ENCODE results near the gene DYNLT4. TPM values are rescaled to one million over a fixed set of nuclear protein-coding genes. Genes with fewer than 3 reads are reported as not detected.

DYNLT4 gene
- total RNA-seq, 1 experiment from 2014 or later: 4.3 TPM

DNA sequence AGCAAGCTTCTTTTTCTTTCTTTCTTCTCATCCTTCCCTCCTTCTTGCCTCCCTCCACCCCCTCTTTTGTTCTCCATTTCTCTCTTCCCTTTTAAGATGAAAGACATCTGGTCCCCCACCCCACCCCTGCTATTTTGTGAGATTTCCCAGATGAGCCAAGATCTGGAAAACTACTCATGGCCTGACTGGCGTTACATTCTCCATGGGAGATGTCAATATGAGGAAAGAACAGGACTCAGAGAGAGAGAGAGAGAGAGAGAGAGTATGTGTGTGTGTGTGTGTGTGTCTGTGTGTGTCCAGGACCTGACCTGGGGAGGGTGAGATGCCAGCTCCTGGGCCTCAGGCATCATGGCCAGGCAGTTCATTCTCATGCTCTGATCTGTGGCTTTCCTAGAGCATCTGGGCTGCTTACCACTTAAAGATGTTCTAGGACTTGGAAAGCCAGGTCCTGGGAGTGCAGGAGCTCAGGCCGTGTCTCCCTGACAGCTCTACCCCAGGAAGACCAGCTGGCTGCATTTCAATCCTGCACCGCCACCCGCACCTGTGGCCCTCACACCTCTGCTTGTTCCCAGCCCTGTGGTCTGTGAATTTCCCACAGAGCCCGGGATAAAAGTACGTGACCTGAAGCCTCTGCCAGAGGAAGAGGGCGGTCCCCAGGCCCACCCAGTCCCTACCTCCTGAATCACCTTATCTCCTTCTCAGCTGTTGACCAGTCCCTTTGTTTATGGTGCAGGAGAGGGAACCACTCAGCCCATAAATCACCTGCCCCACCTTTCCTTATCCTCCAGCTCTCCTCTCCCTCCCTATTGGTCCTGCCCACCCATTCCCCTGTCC is 16.0 kb downstream of the DYNLT4 start:
- no peaks in the 10 kb centered on the region for H3K9me3 ChIP-seq (ENCODE audit: insufficient read depth, low read depth)
- BruUV-seq (replicated peaks): no TSS peak
- peaks cover 17% of the 10 kb centered on the region; the same call in 1 of the 2 replicates for H3F3A ChIP-seq (ENCODE audit: insufficient read depth, low read depth)
- H3K27me3 ChIP-seq (ENCODE audit: insufficient read depth, low read depth): no peaks in the 10 kb centered on the region
- no peak overlapping the region for H3K4me3 ChIP-seq
- no peak for DNase-seq
- no peaks in the 10 kb centered on the region for H3K79me2 ChIP-seq (ENCODE audit: low read depth)
- H3K36me3 ChIP-seq (ENCODE audit: low read depth): no peaks in the 10 kb centered on the region
- no peaks in the 10 kb centered on the region for H3K9me2 ChIP-seq (ENCODE audit: insufficient read depth)
- ChIA-PET POLR2A (ENCODE audit: unreplicated experiment) (no interaction called here), CTCF (no interaction called here)
- no peak overlapping the region for H3K27ac ChIP-seq
- H4K20me1 ChIP-seq (ENCODE audit: insufficient read depth): no peaks in the 10 kb centered on the region
- intact Hi-C loops (cut with micrococcal nuclease; ENCODE audit: unreplicated experiment): no loop called here
- TF ChIP-seq EZH2 (IDR thresholded peaks at IDR 0.05; ENCODE audit: low read depth): no peak
- TF ChIP-seq, protein P1, sequence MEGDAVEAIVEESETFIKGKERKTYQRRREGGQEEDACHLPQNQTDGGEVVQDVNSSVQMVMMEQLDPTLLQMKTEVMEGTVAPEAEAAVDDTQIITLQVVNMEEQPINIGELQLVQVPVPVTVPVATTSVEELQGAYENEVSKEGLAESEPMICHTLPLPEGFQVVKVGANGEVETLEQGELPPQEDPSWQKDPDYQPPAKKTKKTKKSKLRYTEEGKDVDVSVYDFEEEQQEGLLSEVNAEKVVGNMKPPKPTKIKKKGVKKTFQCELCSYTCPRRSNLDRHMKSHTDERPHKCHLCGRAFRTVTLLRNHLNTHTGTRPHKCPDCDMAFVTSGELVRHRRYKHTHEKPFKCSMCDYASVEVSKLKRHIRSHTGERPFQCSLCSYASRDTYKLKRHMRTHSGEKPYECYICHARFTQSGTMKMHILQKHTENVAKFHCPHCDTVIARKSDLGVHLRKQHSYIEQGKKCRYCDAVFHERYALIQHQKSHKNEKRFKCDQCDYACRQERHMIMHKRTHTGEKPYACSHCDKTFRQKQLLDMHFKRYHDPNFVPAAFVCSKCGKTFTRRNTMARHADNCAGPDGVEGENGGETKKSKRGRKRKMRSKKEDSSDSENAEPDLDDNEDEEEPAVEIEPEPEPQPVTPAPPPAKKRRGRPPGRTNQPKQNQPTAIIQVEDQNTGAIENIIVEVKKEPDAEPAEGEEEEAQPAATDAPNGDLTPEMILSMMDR (conservative IDR thresholded peaks at IDR 0.05): no peak
- H2AFZ ChIP-seq: no peak overlapping the region
- peaks cover 7% of the 10 kb centered on the region for H3K4me1 ChIP-seq (replicated peaks; ENCODE audit: insufficient read depth)
- H3K4me2 ChIP-seq: no peak overlapping the region

GRCh38 chr1:44788120-44788860 is 18.9 kb downstream of the DYNLT4 start, which contains the start of gene BEST4:
BEST4 (minus strand) TSS chr1:44788170; CDS start chr1:44787705, 465 bp downstream.
- Histone ChIP-seq H3K4me1 (replicated peaks; ENCODE audit: insufficient read depth) (peaks cover 5% of the 10 kb centered on the region), H3K36me3 (ENCODE audit: low read depth) (no peaks in the 10 kb centered on the region), H2AFZ (no peak within 1 kb of the TSS), H3K4me3 (no peak within 1 kb of the TSS), H3K79me2 (ENCODE audit: low read depth) (no peaks in the 10 kb centered on the region), H3K4me2 (no peak within 1 kb of the TSS), H4K20me1 (ENCODE audit: insufficient read depth) (no peaks in the 10 kb centered on the region), H3K9me2 (ENCODE audit: insufficient read depth) (no peaks in the 10 kb centered on the region), H3K9me3 (ENCODE audit: insufficient read depth, low read depth) (no peaks in the 10 kb centered on the region), H3K27me3 (ENCODE audit: insufficient read depth, low read depth) (no peaks in the 10 kb centered on the region), H3F3A (ENCODE audit: insufficient read depth, low read depth) (peaks cover 13% of the 10 kb centered on the region; the same call in 1 of the 2 replicates), H3K27ac (no peak within 1 kb of the TSS)
- BruUV-seq (replicated peaks): no TSS peak
- ChIA-PET CTCF (no interaction called here), POLR2A (ENCODE audit: unreplicated experiment) (interaction anchor here (0.6 kb wide), 1 partner anchor 31 kb away, joined by 21 read pairs; no protein-coding TSS in a partner anchor)
- DNase-seq: no peak
- intact Hi-C loops (cut with micrococcal nuclease; ENCODE audit: unreplicated experiment): no loop called here
- TF ChIP-seq, protein P1 (conservative IDR thresholded peaks at IDR 0.05): no peak
- no peak for TF ChIP-seq EZH2 (IDR thresholded peaks at IDR 0.05; ENCODE audit: low read depth)

GRCh38 chr1:44787506-44787905 is 19.6 kb downstream of the DYNLT4 start:
- H3F3A ChIP-seq (ENCODE audit: insufficient read depth, low read depth): peaks cover 14% of the 10 kb centered on the region; the same call in 1 of the 2 replicates
- no peaks in the 10 kb centered on the region for H3K36me3 ChIP-seq (ENCODE audit: low read depth)
- no peaks in the 10 kb centered on the region for H3K27me3 ChIP-seq (ENCODE audit: insufficient read depth, low read depth)
- no peaks in the 10 kb centered on the region for H3K9me2 ChIP-seq (ENCODE audit: insufficient read depth)
- TF ChIP-seq EZH2 (IDR thresholded peaks at IDR 0.05; ENCODE audit: low read depth): no peak
- TF ChIP-seq, protein P1 (conservative IDR thresholded peaks at IDR 0.05): no peak
- H3K79me2 ChIP-seq (ENCODE audit: low read depth): no peaks in the 10 kb centered on the region
- H3K27ac ChIP-seq: no peak overlapping the region
- no peaks in the 10 kb centered on the region for H3K9me3 ChIP-seq (ENCODE audit: insufficient read depth, low read depth)
- ChIA-PET POLR2A (ENCODE audit: unreplicated experiment) (interaction anchor here (0.7 kb wide), 1 partner anchor 479 kb away, joined by 10 read pairs; no protein-coding TSS in a partner anchor), CTCF (no interaction called here)
- no peaks in the 10 kb centered on the region for H3K4me1 ChIP-seq (replicated peaks; ENCODE audit: insufficient read depth)
- intact Hi-C loops (cut with micrococcal nuclease; ENCODE audit: unreplicated experiment): no loop called here
- H3K4me3 ChIP-seq: no peak overlapping the region
- H2AFZ ChIP-seq: no peak overlapping the region
- DNase-seq: no peak
- H4K20me1 ChIP-seq (ENCODE audit: insufficient read depth): no peaks in the 10 kb centered on the region
- BruUV-seq (replicated peaks): no TSS peak
- no peak overlapping the region for H3K4me2 ChIP-seq

Measured in PC-9 (cell line).